NCI-H460 (cell line): Measurements from ENCODE around the gene C11orf65. TPM values are rescaled to one million over a fixed set of nuclear protein-coding genes. Genes with fewer than 3 reads are reported as not detected.
"Not testable (repeated sequence)": the region's sequence is repeated elsewhere in the genome, so short reads cannot be mapped to it uniquely, and the experiment has no call there.

Experiments
- DNase-seq: peaks from one replicate; pipeline ENCODE4 v3.0.0-alpha.2; 2016; ENCODE audit warnings: low read depth; ENCODE audit errors: extremely low read depth
- total RNA-seq: library from RNA; depleted of rRNA; stranded (reverse); fragments of >200 nt; shearing (Covaris generic); gene quantifications from 2 replicates; pipeline ENCODE4 v1.2.3, GENCODE V29; 2014

C11orf65 gene
- total RNA-seq, 1 experiment from 2014 or later = 1.4 TPM

DNA sequence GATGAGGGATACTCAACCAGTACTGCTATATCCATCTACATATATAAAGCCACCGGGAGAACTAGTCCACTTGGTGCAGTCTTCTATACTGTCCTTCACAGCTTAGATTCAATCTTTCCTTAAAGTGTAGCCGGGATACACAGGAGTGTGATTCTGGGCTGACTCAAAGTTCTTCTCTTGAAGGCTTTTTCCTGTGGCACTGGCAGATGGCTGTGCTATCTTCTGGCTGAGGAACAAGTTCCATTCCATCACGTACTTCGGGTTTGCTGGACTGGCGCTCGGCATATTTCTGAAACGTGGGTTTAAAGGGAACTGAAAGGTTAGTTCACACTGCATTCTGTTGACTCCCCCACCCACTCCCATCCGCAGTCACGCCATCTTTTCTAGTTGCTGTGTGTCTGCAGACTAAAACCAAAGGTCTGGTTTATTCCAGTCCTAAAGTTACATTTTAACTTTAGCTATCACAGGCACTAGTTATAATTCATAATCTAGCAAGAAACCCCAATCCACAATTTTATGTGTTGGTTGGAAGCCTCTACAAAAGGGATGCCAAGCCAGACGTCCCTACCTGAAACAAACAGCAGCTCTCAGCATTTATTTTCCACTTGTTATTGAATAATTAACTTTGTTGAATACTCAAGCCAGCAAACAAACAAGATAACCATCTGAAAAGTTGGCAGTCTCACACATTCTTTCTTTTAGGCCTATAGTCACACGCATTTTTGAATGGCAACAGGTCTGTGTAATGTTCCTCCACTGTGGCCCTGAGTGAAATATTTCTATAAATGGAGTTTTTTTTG lies 7.5 kb upstream of the C11orf65 start:
- DNase-seq = no peak

DNA sequence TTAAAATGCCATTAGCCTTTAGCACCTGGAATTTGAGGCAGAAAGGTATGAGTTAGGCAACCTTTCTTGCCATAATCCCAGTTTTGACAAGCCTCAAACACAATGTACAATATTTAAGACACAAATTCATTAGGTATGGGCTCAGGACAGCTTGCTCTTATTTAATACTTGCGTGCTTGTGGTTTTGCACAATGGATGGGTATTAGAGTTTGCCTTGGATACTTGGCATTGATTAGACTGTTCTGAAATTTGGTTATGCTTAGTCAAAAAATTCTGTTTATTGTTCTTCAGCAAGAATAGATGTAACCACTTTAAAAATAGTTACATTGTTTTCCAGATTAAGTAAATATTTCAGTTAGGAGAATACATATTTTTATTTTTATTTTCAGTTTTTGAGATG lies 5.4 kb upstream of the C11orf65 start:
- no peak for DNase-seq

DNA sequence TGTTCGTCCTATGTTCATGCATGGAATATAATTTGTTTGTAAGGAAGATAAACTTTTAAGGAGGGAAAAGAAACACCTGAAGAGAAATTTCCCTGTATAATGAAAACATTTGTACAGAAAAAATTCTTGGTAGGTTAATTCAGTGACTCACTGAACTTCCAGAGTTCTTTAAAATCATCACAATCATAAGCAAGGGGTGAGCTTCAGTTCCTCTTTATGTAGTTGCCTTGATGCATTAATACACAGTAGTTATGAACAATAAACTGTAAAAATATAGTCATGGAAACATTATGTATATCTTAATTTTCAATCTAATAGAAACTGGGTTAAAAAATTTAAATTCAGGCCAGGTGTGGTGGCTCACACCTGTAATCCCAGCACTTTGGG lies 1.1 kb upstream of the C11orf65 start:
- DNase-seq = no peak

DNA sequence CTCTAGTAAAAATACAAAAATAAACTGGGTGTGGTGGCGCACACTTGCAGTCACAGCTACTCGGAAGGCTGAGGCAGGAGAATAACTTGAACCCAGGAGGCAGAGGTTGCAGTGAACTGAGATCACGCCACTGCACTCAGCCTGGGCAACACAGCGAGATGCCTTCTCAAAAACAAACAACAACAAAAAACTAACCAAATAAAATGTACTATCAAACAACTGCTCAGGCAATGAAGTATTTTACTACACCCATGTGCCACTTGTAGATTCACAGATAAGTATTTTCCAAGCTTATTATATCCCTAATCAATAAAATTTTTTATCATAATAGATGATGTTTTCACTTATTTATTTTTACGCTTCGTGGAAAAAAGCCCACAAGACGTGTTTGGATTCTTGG lies 924 bp downstream of the C11orf65 start:
- DNase-seq = no peak

DNA sequence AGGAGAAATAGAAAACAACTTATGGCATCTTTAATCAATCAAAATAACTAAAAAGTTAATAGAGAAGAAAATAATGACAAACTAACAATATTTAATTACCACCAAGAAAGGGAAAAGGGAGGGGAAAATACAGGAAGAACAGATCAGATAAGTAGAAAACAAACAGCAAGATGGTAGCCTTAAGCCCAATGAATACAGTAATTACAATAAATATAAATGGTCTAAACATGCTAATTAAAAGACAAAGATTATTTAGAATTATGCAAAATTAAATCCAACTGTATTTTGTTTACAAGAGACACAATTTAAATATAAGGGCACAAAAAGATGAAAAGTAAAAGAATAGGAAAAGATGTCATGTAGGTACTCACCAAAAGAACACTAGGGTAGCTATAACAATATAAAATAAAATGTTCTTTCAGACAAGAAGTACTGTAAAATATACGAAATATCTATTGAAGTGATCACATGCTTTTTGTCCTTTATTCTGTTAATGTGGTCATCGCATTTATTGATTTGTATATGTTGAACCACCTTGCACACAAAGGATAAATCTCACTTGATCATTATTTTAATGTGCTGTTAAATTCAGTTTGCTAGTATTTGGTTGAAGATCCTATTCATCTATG lies 14.0 kb downstream of the C11orf65 start:
- no peak for DNase-seq

DNA sequence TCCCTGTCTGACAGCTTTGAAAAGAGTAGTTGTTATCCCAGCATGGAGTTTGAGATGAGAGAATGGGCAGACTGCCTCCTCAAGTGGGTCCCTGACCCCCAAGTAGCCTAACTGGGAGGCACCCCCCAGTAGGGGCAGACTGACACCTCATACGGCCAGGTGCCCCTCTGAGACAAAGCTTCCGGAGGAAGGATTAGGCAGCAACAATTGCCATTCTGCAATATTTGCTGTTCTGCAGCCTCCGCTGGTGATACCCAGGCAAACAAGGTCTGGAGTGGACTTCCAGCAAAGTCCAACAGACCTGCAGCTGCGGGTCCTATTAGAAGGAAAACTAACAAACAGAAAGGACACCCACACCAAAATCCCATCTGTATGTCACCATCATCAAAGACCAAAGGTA lies 25.9 kb downstream of the C11orf65 start:
- DNase-seq = not testable (repeated sequence)

DNA sequence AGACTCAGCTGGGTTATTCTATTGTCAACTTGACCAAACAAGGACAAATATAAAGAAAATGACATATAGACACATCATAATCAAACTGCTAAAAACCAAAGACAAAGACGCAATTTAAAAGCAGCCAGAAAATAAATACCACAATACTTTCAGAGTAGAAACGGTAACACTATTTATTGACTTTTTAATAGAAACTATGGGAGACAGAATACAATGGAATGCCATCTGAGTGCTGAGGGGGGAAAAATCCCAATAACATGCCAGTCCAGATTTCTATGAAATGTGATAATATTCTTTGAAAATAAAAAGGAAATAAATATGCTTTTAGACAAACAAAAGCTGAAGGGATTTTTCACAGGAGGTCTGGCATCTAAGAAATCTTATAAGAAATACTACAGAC lies 30.7 kb downstream of the C11orf65 start:
- no peak for DNase-seq

DNA sequence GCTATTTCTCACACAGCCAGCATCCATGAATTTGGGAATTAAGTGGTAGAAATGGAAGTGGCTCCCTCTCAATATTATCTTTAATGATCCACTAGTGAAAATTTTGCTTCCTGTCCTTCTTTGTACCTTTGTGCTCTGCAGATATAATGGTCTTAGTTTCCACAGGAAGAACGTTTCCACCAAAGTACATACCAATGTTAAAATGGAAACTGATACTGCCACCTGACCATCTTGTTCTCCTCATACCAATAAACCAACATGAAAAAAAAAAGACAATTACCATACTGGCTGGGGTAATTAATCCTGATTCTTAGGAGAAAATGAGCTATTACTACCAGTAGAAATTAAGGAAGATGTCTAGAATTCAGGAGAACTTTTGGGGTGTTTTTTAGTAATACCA lies 32.3 kb downstream of the C11orf65 start:
- DNase-seq = no peak

DNA sequence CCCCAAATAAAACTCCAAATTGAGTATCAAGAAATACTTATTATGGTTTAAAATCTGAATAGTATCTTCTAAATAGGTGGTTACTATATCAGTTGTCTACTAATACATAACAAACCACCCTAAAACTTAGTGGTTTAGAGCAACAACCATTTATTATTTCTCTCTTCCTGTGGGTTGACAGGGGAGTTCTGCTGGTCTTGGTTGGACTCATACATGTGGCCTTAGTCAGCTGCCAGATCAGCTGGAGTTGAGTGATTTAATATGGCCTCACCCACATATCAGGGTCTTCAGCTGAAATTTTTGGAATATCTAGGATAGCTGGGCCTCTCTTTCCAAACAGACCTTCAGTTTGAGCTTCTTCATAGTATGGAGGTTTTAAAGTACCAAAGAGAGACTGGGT lies 34.5 kb downstream of the C11orf65 start:
- DNase-seq = no peak

DNA sequence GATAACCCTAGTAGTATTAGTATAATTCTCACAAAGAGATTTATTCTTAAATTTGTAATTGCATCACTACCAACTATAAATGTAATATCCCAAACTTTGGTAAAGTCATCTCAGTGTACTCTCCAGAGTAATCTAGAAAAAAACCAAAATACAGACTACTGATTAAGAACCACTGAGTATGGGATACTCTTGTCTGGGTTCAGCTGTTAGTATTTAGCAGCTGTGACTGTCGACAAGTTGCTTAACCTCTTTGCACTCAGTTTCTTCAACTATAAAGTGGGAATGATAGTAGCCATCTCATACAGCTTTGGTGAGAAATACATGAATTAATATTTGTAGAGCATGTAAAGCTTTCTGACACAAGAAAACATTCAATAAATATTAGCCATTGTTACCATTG lies 35.3 kb downstream of the C11orf65 start:
- no peak for DNase-seq

DNA sequence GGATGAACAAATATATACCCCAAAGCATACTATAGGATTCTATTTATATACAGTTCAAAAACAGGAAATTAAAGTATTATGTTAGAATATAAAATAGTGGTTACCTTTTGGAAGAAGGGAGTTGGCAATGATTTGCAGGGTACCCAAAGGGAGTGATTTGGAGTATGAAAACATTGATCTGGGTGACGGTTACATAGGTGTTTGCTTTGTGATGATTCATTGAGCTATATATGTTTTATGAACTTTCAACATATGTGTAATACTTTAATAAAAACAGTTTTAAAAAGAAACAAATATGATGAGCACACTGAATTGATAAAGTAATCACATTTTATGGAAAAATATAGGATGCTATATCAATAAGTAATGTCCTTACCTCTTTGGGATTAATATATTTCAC lies 36.0 kb downstream of the C11orf65 start:
- no peak for DNase-seq

DNA sequence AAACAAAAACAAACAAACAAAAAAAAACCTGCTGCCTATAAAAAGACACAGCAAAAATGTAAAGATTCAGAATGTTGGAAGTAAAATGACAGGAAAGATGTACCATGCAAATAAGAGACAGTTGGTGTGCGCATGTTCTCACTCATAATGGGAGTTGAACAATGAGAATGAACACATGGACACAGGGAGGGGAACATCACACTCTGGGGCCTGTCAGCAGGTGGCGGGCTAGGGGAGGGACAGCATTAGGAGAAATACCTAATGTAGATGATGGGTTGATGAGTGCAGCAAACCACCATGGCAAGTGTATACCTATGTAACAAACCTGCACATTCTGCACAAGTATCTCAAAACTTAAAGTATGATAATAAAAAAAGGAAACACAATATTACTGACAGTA lies 49.8 kb downstream of the C11orf65 start:
- DNase-seq = peak; percentile 23

DNA sequence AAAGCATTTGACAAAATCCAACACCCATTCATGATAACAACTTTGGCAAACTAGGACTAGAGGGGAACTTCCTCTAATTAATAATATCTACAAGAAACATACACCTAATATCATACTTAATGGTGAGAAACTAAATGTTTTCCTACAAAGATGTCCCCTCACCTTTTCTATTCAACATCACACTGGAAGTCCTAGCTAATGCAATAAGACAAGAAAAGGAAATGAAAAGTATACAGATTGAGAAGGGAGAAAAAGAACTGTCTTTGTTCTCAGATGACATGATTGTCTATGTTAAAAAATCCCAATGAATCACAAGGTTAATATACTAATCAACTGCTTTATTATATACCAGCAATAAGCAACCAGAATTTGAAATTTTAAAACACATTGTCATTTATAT lies 52.4 kb downstream of the C11orf65 start:
- no peak for DNase-seq

DNA sequence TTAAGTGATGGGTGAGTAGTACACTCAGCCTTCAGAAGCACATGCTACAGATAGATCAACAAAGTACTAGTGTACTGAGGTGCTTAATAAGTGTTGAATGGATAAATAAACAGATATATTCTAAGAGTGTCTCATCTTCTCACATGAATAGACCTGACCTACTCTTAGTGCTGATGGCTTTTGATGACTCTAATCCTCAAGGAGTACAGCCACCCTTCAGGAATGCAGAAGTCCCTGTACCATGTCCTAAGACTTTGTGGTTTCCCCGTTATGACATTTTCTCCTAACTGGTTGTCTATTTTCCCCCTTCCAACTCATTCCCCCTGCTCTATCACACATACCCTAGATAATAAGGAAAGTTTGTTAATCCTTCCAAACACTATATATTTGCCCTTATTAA lies 61.6 kb downstream of the C11orf65 start:
- no peak for DNase-seq

DNA sequence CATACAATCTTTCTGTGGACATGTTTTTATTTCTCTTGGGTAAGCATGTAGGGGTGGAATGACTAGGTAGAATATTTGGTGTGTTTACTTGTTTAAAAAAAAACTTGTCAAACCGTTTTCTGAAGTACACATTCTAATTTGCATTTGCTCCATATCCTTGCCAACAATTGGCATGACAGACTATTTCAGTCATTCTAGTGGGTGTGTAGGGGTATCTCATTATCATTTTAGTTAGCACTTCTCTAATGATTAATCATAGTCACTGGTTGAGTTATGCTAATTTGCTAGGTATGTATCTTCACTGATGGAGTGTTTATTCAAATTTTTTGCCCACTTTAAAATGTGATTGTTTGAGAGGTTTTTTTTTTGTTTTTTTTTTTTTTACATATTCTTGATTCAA lies 64.3 kb downstream of the C11orf65 start:
- no peak for DNase-seq

DNA sequence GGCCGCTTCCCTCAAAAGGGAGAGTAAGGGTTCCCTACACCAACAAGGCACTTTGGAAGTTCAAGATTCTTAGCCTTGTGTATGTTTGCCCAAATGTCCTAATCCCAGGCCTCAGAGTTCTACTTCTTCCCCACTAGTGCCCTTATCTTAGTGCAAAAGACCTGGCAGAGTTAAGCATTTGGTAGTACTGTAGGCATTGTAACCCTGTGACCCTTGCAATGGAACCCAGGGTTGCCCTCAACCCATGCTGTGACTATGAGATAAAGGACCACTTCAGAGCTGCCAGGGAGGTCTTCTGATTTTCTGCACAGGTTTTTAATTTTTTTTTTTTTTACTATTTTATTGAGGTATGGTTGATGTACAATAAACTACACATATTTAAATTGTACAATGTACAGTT lies 65.1 kb downstream of the C11orf65 start:
- no peak for DNase-seq

DNA sequence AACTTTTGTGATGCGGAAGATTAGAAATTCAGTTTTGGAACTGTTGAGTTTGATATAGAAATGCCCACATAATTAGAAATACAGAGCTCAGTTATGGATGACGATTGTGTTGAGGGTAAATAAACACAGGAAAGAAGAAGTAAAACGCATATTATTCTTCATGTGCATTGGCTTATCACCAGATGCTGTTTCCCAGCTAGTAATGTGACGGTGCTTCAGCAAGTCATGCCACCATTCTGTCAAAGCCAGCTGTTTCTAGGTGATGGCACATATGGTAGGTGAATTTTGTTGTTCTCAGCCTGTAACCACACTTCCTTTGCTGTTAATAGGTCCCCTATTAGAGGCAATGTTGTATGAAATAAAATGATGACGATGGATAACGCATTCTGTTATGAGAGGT lies 68.9 kb downstream of the C11orf65 start:
- DNase-seq = no peak

DNA sequence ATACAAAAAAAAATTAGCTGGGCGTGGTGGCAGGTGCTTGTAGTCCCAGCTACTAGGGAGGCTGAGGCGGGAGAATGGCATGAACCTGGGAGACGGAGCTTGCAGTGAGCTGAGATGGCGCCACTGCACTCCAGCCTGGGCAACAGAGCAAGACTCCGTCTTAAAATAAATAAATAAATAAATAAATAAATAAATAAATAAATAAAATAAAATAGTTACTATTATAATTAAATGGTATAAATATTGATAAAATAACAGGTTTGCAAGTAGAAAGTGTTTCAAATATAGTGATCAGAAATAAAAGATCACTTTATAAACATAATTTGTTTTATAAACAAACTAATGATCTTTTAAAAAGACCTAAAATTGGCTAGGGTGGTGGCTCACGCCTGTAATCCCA lies 70.7 kb downstream of the C11orf65 start:
- not testable (repeated sequence) for DNase-seq

DNA sequence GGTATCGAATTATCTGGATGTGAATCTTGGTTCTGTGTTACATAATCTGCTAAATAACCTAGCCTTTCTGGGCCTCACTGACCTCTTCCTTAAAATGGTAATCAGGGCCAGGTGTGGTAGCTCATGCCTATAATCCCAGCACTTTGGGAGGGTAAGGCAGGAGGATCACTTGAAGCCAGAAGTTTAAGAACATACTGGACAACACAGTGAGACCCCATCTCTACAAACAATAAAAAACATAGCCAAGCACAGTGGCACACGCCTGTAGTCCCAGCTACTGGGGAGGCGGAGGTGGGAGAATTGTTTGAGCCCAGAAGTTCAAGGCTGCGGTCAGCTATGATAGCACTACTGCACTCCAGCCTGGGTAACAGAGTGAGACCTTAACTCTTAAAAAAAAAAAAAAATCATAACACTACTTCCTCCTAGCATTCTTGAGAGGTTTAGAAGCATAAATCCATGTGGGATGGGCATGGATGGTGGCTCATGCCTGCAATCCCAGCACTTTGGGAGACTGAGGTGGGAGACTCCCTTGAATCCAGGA lies 72.5 kb downstream of the C11orf65 start:
- no peak for DNase-seq

DNA sequence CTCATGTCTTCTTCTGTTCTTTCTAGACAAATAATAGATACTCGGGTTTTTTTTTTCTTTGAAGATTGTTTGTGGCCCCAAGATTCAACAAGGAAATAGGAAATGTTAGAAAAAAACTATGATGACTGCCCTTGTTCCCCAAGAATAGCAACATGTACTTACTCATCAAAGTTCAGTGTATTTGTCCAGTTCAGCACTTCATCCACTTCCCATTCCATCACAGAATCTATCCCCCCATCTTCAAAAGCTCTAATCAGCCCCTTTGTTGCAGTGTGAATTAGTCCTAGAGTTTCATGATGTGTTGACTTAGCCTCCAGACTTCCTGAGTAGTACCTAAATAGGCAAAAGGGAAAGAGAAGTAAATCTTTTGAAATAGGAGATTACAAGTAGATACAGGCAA lies 74.3 kb downstream of the C11orf65 start:
- DNase-seq = no peak

DNA sequence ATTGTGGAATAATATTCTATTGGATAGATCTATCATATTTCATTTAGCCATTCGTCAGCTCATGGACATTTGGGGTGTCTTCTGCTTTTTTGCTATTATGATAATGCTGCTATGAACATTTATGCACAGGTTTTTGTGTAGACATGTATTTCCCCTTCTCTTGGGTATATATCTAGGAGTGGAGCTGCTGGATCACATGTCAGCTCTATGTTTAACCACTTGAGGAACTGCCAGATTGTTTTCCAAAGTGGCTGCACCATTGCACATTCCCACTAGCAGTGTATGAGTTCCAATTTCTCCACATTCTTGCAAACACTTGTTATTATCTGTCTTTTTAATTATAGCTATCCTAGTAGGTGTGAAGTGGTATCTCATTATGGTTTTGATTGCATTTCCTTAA lies 75.0 kb downstream of the C11orf65 start:
- DNase-seq = no peak

DNA sequence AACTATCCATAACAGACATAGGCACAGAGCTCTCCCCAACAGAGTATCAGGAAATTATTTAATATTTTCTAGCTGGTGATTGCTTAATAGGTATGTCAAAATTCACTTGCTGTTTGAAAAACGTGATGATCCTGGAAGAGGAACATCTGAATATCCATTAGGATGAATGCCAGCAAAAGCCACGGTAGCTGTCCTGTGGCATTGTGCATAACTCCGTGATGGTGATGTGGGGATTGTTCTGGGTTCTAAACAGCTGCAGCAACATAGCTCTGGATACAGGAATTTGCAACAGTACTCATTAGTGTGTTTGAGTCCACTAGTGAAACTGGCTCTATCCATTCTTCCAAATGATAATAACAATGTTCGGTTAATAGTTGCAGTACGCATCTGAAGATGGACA lies 78.8 kb downstream of the C11orf65 start:
- DNase-seq = no peak
